Measurements from ENCODE around the gene MBD5. TPM values are rescaled to one million over a fixed set of nuclear protein-coding genes. Genes with fewer than 3 reads are reported as not detected.

MBD5 gene
- polyA plus RNA-seq, 2 of the 4 experiments (the other 2 are of a cell fraction): 5.4 to 24.1 TPM

DNA sequence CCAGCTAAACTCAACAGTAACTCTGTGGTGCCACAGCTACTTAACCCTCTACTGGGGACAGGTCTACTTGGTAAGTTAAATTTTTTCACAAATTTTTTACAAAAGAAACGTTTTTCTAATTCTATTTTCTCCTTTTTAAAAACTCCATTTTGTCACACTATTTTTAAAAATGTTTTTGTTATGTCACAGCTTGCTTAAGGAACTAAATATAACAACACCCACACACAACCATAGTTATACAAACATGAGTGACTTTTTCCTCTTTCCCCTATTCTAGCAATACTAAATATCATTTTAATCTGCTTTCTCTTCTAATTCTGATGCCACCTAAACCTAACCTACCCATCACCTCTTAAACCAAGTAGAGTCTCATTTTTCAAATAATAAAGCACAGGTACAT, 463.2 kb downstream of the MBD5 start:
- DNase-seq (ENCODE audit: low read depth in 1 of 2, low spot score in 1 of 2) (no peak), FAIRE-seq (no peak), ATAC-seq (no peak)
- Histone ChIP-seq H3K4me3 (no peak overlapping the region), H3K4me1 (no peaks in the 10 kb centered on the region), H3K9me3 (no peaks in the 10 kb centered on the region), H3K27ac (no peak overlapping the region), H3K4me2 (no peak overlapping the region)
- TF ChIP-seq, protein P1, sequence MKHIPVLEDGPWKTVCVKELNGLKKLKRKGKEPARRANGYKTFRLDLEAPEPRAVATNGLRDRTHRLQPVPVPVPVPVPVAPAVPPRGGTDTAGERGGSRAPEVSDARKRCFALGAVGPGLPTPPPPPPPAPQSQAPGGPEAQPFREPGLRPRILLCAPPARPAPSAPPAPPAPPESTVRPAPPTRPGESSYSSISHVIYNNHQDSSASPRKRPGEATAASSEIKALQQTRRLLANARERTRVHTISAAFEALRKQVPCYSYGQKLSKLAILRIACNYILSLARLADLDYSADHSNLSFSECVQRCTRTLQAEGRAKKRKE (CRISPR knock-in tag; IDR thresholded peaks at IDR 0.05; ENCODE audit: low read depth): no peak
- TF ChIP-seq NFE2L2 (conservative IDR thresholded peaks at IDR 0.05; ENCODE audit: low read length): no peak
- WGBS (ENCODE audit: missing lambda C conversion rate): 0% methylated on average over 1 of the region's 1 CpG
- POLR2A ChIA-PET: no interaction called here
- CTCF ChIA-PET: interaction anchor here (1.0 kb wide), 1 partner anchor 25 kb away, joined by 3 read pairs; no protein-coding TSS in a partner anchor

DNA sequence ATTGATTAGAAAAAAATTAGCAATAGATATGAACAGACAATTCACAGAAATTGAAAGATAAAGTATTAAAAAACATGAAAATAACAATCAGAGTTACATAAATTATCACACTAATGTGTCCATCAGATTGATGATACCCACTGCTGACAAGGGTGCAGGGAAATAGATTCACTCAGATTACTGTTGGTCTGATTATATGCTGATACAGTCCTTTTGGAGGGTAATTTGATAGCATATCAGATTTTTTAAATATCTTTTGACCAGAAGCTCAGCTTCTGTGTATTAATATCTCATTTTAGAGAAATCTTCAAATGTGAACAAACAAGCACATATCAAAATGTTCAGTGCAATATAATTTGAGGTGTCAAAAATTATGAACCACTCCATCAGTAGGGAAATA, 465.8 kb downstream of the MBD5 start:
- no peak overlapping the region for H3K4me3 ChIP-seq
- CTCF ChIA-PET: interaction anchor here (2.0 kb wide), 1 partner anchor 22 kb away, joined by 4 read pairs; no protein-coding TSS in a partner anchor
- H3K27ac ChIP-seq: no peak overlapping the region
- FAIRE-seq (no peak), ATAC-seq (no peak), DNase-seq (ENCODE audit: low read depth in 1 of 2, low spot score in 1 of 2) (no peak)
- H3K9me3 ChIP-seq: no peaks in the 10 kb centered on the region
- TF ChIP-seq ZC3H11A (IDR thresholded peaks at IDR 0.05) (no peak), HOXB5 (CRISPR knock-in tag; IDR thresholded peaks at IDR 0.05) (no peak), KDM1A (IDR thresholded peaks at IDR 0.05; ENCODE audit: low read depth) (no peak), HEYL (CRISPR knock-in tag; IDR thresholded peaks at IDR 0.05) (no peak), MAFK (IDR thresholded peaks at IDR 0.05; ENCODE audit: partially characterized antibody) (peak; percentile 62), RCOR1 (IDR thresholded peaks at IDR 0.05; ENCODE audit: low read depth, low read length) (no peak), ESRRA (IDR thresholded peaks at IDR 0.05; ENCODE audit: borderline replicate concordance, low read length) (no peak)
- TF ChIP-seq, protein P2, sequence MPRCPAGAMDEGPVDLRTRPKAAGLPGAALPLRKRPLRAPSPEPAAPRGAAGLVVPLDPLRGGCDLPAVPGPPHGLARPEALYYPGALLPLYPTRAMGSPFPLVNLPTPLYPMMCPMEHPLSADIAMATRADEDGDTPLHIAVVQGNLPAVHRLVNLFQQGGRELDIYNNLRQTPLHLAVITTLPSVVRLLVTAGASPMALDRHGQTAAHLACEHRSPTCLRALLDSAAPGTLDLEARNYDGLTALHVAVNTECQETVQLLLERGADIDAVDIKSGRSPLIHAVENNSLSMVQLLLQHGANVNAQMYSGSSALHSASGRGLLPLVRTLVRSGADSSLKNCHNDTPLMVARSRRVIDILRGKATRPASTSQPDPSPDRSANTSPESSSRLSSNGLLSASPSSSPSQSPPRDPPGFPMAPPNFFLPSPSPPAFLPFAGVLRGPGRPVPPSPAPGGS (IDR thresholded peaks at IDR 0.05): no peak
- POLR2A ChIA-PET: interaction anchor here (0.6 kb wide), 1 partner anchor 466 kb away, joined by 4 read pairs; the partner anchor contains the start of genes MBD5 and ORC4
- H3K4me1 ChIP-seq: no peaks in the 10 kb centered on the region
- H3K4me2 ChIP-seq: no peak overlapping the region

DNA sequence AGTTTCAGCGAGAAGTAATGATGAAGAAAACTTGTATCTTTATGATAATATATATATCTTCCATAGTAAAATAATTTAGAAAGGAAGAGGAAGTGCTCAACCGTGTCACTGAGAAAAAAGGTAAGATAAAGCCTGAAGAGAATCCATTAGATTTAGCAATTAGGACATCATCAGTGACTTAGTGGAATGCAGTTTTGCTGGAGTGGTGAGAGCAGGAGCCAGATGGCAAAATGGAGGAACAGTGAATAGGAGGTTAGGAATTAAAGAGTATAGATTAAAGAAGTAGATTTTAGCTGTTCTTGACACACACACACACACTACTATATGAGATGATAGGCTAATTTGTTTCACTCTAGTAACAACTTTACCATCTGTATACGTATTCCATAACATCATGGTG, 466.5 kb downstream of the MBD5 start:
- CTCF ChIA-PET: no interaction called here
- 31% methylated on average over 3 of the region's 3 CpGs for WGBS (ENCODE audit: missing lambda C conversion rate)

DNA sequence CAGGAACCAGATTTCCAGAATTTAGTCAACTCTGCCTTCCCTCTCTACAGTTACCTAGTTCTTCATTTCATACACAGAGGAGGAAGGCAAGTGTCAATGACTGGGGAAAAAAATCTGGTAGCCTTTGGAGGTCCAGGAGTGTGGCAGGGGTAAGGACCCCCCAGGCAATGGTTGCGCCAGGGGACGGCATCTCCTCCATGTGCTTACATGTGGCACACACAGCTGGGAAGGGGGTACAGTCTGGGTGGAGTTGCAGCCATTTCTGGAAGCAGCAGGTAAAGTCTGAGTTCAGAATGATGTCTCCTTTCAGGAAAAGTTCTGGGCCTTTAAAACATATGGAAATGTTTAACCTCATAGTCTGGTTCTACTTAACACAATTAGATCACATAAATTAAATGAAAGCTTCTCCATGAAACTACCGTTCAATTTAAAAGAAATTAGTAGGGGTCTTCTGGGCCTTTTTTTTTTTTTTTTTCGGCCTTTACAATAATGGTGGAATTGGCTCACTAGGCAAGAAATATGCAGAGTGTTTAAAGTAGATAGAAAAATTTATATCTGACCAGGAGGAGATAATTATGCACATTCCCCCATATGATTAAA, 470.0 kb downstream of the MBD5 start:
- FAIRE-seq (no peak), ATAC-seq (no peak)

More for the DNA sequence above, 466.5 kb downstream of the MBD5 start:
- ATAC-seq (no peak), FAIRE-seq (no peak), DNase-seq (ENCODE audit: low read depth in 1 of 2, low spot score in 1 of 2) (no peak)
- Histone ChIP-seq H3K4me2 (no peak overlapping the region), H3K9me3 (no peaks in the 10 kb centered on the region), H3K4me3 (no peak overlapping the region), H3K27ac (no peak overlapping the region), H3K4me1 (no peaks in the 10 kb centered on the region)
- POLR2A ChIA-PET: no interaction called here
- TF ChIP-seq PHF8 (IDR thresholded peaks at IDR 0.05; ENCODE audit: borderline replicate concordance, low read depth) (no peak), RARB (CRISPR knock-in tag; IDR thresholded peaks at IDR 0.05) (no peak), MYC (IDR thresholded peaks at IDR 0.05; ENCODE audit: borderline replicate concordance, low read length) (no peak), CEBPB (IDR thresholded peaks at IDR 0.05) (no peak), CBX8 (IDR thresholded peaks at IDR 0.05) (no peak), HDAC2 (IDR thresholded peaks at IDR 0.05) (no peak), MAZ (IDR thresholded peaks at IDR 0.05; ENCODE audit: borderline replicate concordance, low read depth, low read length) (no peak), EHMT2 (IDR thresholded peaks at IDR 0.05; ENCODE audit: low read depth) (no peak)
- TF ChIP-seq, protein P2 (IDR thresholded peaks at IDR 0.05): no peak
- TF ChIP-seq, protein P1 (CRISPR knock-in tag; IDR thresholded peaks at IDR 0.05; ENCODE audit: low read depth): no peak

More for the DNA sequence above, 470.0 kb downstream of the MBD5 start:
- ChIA-PET POLR2A (no interaction called here), CTCF (no interaction called here)
- Histone ChIP-seq H3K9me3 (no peaks in the 10 kb centered on the region), H3K4me2 (no peak overlapping the region), H3K27ac (no peak overlapping the region), H3K4me3 (no peak overlapping the region), H3K4me1 (no peaks in the 10 kb centered on the region)
- no peak for DNase-seq (ENCODE audit: low read depth in 1 of 2, low spot score in 1 of 2)
- 63% methylated on average over 4 of the region's 4 CpGs for WGBS (ENCODE audit: missing lambda C conversion rate)
- TF ChIP-seq, protein P2 (IDR thresholded peaks at IDR 0.05): no peak
- TF ChIP-seq CHD2 (IDR thresholded peaks at IDR 0.05; ENCODE audit: low read length, partially characterized antibody) (no peak), POLR2A (IDR thresholded peaks at IDR 0.05; ENCODE audit: low read length) (no peak)
- TF ChIP-seq, protein P1 (CRISPR knock-in tag; IDR thresholded peaks at IDR 0.05; ENCODE audit: low read depth): no peak

Data from A549 (cell line).